ENCODE results near the gene CABLES2.
A peak's percentile ranks its signal among the peaks of the same experiment; 100 is the strongest.
"Not testable (repeated sequence)": the region's sequence is repeated elsewhere in the genome, so short reads cannot be mapped to it uniquely, and the experiment has no call there.

The CABLES2 gene

DNA sequence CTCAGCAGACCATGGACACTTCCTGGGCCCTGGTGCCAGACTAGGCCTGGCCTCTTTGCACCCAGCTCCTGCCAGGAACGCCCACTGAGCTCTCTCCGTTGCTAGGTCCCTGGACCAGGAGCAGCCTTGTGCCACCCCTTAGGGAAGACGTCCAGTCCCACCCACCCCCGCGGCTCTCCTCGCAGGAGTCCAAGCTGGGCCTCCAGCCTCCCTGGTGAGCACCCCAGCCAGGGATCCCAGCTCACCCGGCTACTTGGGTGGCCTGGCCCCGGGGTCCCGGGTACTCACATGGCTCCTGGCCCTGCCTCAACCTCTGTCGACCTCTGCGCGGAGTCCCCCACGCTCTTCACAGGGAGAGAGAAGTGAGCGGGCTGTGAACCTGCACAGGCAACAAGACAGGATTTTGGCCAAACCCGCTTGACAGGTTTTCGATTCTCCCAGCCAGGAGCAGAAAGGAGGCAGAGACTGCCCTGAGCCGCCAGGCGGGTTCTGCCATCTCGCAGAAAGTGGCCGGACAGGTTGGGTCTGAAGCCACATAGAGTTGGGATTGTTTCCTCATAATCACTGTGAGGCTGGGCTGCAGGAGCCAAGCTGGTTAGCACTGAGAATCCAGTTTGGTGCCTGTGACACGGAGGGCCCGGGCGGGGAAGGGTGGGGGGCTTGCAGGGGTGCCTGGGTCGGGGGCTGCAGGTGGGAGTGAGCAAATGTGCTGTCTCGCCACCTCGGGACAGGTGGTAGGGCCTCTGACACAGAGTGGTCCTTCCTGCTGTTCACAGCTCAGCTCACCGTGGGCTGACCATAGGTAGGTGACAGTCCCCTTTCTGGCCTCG is 20.3 kb upstream of the CABLES2 start, which contains the start of gene RBBP8NL:
Gene RBBP8NL (minus strand): TSS at position 368 of the 830 bp plus-strand sequence. CDS start 7,892 bp downstream, outside the sequence.
- Mint-ChIP-seq H3K4me1 (peaks cover 58% of the 10 kb centered on the region), H3K36me3 (ENCODE audit: low read depth) (no peaks in the 10 kb centered on the region), H3K4me3 (no peak within 1 kb of the TSS), H3K9me3 (no peaks in the 10 kb centered on the region), H3K27ac (peak within 1 kb of the TSS; percentile 32), H3K27me3 (ENCODE audit: low read depth, poor library complexity) (peaks cover 15% of the 10 kb centered on the region)
- no peak for DNase-seq
- TF ChIP-seq, protein P1, sequence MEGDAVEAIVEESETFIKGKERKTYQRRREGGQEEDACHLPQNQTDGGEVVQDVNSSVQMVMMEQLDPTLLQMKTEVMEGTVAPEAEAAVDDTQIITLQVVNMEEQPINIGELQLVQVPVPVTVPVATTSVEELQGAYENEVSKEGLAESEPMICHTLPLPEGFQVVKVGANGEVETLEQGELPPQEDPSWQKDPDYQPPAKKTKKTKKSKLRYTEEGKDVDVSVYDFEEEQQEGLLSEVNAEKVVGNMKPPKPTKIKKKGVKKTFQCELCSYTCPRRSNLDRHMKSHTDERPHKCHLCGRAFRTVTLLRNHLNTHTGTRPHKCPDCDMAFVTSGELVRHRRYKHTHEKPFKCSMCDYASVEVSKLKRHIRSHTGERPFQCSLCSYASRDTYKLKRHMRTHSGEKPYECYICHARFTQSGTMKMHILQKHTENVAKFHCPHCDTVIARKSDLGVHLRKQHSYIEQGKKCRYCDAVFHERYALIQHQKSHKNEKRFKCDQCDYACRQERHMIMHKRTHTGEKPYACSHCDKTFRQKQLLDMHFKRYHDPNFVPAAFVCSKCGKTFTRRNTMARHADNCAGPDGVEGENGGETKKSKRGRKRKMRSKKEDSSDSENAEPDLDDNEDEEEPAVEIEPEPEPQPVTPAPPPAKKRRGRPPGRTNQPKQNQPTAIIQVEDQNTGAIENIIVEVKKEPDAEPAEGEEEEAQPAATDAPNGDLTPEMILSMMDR (IDR thresholded peaks at IDR 0.05): no peak

DNA sequence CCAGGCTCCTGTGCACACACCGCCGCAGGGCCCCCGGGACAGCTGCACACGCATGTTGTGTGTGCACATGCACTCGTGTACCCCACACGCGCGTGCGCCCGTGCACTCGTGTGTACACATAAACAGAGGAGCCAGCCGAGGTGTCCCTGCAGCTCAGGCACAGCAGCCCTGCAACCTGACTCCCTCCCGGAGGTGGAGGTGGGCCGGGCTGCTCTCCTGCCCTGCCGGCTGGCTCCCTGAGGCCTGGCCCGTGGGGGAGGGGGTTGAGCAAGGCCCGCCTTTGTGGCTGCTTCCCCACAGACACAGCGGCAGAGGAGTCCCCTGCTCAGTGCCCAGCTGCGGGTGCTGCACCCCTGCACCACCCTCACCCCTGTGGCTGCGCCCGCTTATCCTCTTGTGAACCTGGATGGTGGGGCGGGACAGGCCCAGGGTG is 19.6 kb upstream of the CABLES2 start:
- Mint-ChIP-seq H3K4me3 (no peak overlapping the region), H3K36me3 (ENCODE audit: low read depth) (no peaks in the 10 kb centered on the region), H3K9me3 (no peaks in the 10 kb centered on the region), H3K27me3 (ENCODE audit: low read depth, poor library complexity) (peaks cover 11% of the 10 kb centered on the region), H3K4me1 (peaks cover 62% of the 10 kb centered on the region), H3K27ac (no peak overlapping the region)
- peak; percentile 75 for DNase-seq
- TF ChIP-seq, protein P1 (IDR thresholded peaks at IDR 0.05): no peak

DNA sequence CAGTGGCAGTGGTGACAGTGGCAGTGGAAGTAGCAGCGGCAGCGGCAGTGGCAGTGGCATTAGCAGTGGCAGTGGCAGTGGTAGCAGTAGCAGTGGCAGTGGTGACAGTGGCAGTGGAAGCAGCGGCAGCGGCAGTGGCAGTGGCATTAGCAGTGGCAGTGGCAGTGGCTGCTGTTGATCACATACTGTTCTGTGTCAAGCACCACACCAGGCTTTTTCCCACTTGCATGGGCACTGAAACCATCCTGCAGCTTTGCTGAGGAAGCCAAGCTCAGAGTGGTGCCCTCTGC is 18.9 kb upstream of the CABLES2 start:
- H3K27me3 Mint-ChIP-seq (ENCODE audit: low read depth, poor library complexity); DNase-seq; H3K27ac Mint-ChIP-seq; H3K4me3 Mint-ChIP-seq; H3K9me3 Mint-ChIP-seq; H3K36me3 Mint-ChIP-seq (ENCODE audit: low read depth): not testable (repeated sequence)
- peaks cover 61% of the 10 kb centered on the region for H3K4me1 Mint-ChIP-seq

DNA sequence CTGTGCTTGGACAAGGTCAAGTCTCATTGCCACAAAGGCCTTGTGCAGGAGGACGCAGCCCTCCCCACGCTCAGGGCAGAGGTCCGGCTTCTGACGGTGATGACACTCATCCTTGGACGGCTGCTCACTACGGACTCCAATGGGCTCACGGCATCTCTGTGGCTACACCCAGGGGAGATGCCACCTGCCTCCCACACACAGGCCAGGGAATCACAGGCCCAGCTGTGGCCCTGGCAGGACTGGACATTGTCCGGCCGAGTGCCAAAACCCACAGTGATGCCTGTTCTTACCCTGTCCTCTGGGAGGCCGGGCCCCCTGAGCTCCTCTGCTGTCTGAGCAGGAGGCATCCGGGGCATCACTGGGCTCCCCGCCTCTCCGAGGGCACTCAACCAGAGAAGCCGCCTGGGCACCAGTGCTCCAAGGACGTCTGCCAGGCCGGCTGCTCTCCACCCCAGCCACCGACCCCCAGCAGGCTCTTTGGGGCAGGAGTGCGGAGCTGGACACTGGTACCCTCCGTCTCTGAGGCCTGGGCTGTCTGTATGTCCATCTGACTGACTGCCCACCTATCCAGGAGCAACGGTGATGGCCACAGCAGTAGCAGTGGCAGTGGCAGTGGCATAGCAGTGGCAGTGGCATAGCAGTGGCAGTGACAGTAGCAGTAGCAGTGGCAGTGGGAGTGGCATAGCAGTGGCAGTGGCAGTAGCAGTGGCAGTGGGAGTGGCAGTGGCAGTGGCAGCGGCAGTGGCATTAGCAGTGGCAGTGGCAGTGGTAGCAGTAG is 18.4 kb upstream of the CABLES2 start:
- TF ChIP-seq, protein P1 (IDR thresholded peaks at IDR 0.05): no peak

DNA sequence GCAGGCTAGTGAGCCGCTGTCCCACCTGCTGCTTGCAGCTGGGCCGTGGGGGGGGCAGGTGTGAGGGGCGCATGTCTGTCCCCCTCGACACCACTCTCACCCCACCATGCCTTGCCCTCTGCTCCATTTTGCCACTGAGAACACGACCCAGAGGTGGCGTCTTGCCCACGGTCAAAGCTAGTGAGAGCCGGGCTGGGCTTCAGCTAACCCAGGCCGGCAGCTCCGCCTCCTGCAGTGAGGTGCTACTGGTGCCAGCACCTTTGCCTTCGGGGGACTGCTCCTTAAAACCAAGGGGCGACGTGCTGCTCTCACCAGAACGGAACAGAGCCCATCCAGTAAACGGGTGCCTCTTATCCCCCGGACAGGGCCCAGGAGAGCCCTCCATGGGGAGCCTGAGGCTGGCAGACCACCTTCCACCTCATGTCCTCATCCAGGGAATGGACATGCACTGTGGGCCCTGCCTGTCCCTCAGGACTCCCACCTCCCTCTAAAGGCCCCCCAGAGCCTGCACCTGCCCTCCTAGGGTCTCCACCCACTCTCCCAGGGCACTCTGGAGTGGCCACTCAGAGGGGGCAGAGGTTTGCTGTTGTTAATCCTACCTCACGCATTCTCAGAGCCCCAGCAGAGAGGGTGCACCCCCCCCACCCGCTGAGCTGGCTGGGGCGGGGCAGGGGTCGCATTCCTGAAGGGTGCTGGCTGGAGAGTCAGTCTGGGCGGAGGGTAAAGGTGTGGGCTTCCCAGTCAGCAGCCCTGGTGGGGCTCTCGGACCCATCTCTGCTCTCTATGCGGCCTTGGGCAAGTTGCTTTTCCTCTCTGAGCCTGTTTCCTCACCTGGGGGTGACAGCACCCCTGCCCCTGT is 17.4 kb upstream of the CABLES2 start:
- Mint-ChIP-seq H3K4me3 (no peak overlapping the region), H3K36me3 (ENCODE audit: low read depth) (no peaks in the 10 kb centered on the region), H3K27ac (no peak overlapping the region), H3K9me3 (no peaks in the 10 kb centered on the region), H3K27me3 (ENCODE audit: low read depth, poor library complexity) (peaks cover 8% of the 10 kb centered on the region), H3K4me1 (peaks cover 65% of the 10 kb centered on the region)
- TF ChIP-seq, protein P1 (IDR thresholded peaks at IDR 0.05): no peak
- DNase-seq: no peak

More for the DNA sequence above, 18.4 kb upstream of the CABLES2 start:
- Mint-ChIP-seq H3K36me3 (ENCODE audit: low read depth) (no peaks in the 10 kb centered on the region), H3K4me1 (peaks cover 63% of the 10 kb centered on the region), H3K27me3 (ENCODE audit: low read depth, poor library complexity) (peaks cover 4% of the 10 kb centered on the region), H3K9me3 (no peaks in the 10 kb centered on the region), H3K4me3 (no peak overlapping the region), H3K27ac (no peak overlapping the region)
- DNase-seq: no peak

DNA sequence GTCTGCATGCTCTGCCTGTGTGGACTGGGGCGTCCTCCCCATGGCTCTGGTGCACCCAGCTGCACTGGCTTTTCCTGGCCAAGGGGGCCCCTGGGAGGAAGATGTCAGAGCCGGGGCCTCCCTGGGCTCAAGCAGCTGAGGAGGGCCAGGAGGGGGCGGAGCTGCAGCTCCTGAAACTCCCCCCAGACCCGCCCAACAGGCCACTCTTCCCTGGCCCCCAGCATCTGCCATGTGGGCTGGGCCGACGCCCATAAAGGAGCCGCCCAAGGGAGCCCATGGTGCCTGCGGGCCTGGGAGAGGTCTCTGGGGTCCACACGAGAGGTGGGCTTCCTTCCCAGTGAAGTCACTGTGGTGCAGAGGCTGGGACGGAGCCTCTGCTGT is 16.2 kb upstream of the CABLES2 start:
- no peaks in the 10 kb centered on the region for H3K36me3 Mint-ChIP-seq (ENCODE audit: low read depth)

More for the DNA sequence above, 16.2 kb upstream of the CABLES2 start:
- Mint-ChIP-seq H3K4me3 (no peak overlapping the region), H3K9me3 (no peaks in the 10 kb centered on the region), H3K27me3 (ENCODE audit: low read depth, poor library complexity) (peaks cover 8% of the 10 kb centered on the region), H3K27ac (no peak overlapping the region), H3K4me1 (peaks cover 55% of the 10 kb centered on the region)
- TF ChIP-seq, protein P1 (IDR thresholded peaks at IDR 0.05): no peak
- no peak for DNase-seq

Data from nephron progenitor cell (in vitro differentiated cells).